MCF 10A (cell line): ENCODE results near the gene CCNB2. TPM values are rescaled to one million over a fixed set of nuclear protein-coding genes. Genes with fewer than 3 reads are reported as not detected.

ENCODE experiments used
- Bru-seq: library from RNA; stranded (reverse); fragments of 400-500 nt; gene quantifications from one replicate; lab custom pipeline; 2021; lab: Mats Ljungman, UMichigan
- BruChase-seq, 2 experiments: library from RNA; stranded (reverse); fragments of 400-500 nt; gene quantifications; one replicate each; lab custom pipeline; 2021; lab: Mats Ljungman, UMichigan
- BruUV-seq: library from RNA; stranded (reverse); fragments of 400-500 nt; replicated peaks from 2 replicates; lab custom pipeline; 2021; lab: Mats Ljungman, UMichigan
- CTCF ChIA-PET: fragments of 300-600 bp; sonication (Branson Sonifier 250); formaldehyde crosslinking; extraction: SDS; loops from one replicate; lab custom pipeline; 2021; ENCODE audit warnings: antibody characterized with exemption, inconsistent platforms; lab: Yijun Ruan, JAX
- POLR2A ChIA-PET: fragments of 300-600, 350-650 bp; sonication (Branson Sonifier 250); formaldehyde crosslinking; extraction: SDS; loops from one replicate; lab custom pipeline; 2020; ENCODE audit warnings: antibody characterized with exemption, inconsistent platforms; lab: Yijun Ruan, JAX
- DNase-seq: peaks from one replicate; pipeline ENCODE4 v3.0.0-alpha.2; 2018; ENCODE audit not compliant: unreplicated experiment
- H3K27ac Mint-ChIP-seq: one replicate; pipeline ENCODE4 v1.8.0; 2022; ENCODE audit warnings: mild to moderate bottlenecking, low read depth, mixed read lengths; ENCODE audit not compliant: unreplicated experiment
- H3K27me3 Mint-ChIP-seq: one replicate; pipeline ENCODE4 v1.8.0; 2022; ENCODE audit warnings: mixed read lengths; ENCODE audit not compliant: insufficient read depth, unreplicated experiment
- H3K36me3 Mint-ChIP-seq: one replicate; pipeline ENCODE4 v1.8.0; 2022; ENCODE audit warnings: mild to moderate bottlenecking, moderate library complexity, mixed read lengths; ENCODE audit not compliant: insufficient read depth, unreplicated experiment
- H3K4me1 Mint-ChIP-seq: one replicate; pipeline ENCODE4 v1.8.0; 2022; ENCODE audit warnings: mixed read lengths; ENCODE audit not compliant: insufficient read depth, unreplicated experiment
- H3K4me3 Mint-ChIP-seq: one replicate; pipeline ENCODE4 v1.8.0; 2022; ENCODE audit warnings: mild to moderate bottlenecking, moderate library complexity, mixed read lengths; ENCODE audit not compliant: unreplicated experiment
- H3K9me3 Mint-ChIP-seq: one replicate; pipeline ENCODE4 v1.8.0; 2022; ENCODE audit warnings: mixed read lengths; ENCODE audit not compliant: unreplicated experiment
- intact Hi-C: fragments of 100-400 bp; cut with micrococcal nuclease; formaldehyde crosslinking; loops from 2 replicates; pipeline ENCODE4 v1.14.1; 2022
- long read RNA-seq: library from polyadenylated mRNA; stranded (forward); transcript quantifications from one replicate; pipeline ENCODE4 v2.0.0, GENCODE V29; 2022
- total RNA-seq: library from RNA; stranded (reverse); gene quantifications from 2 replicates; pipeline ENCODE4 v1.2.3, GENCODE V29; 2022
- TF ChIP-seq, protein P1 (sequence below): fragments of 200-600 bp; IDR thresholded peaks from one replicate; pipeline ENCODE4 v1.8.0; 2022; ENCODE audit warnings: antibody characterized with exemption, mild to moderate bottlenecking; ENCODE audit not compliant: unreplicated experiment

Gene CCNB2
- total RNA-seq (25.7 and 54.1 TPM in 2 replicates), Bru-seq, nascent RNA (percentile 68 among the genes with signal in this experiment), BruChase-seq, experiment 1, labeled RNA remaining after a 6-hour chase (percentile 71 among the genes with signal in this experiment), BruChase-seq, experiment 2, labeled RNA remaining after a 2-hour chase (percentile 61 among the genes with signal in this experiment)
- long read RNA-seq, transcript CCNB2-201 (9 exons, 1,556 nt): major isoform, 84 of 90 reads
- long read RNA-seq, partial matches to known transcripts: 1 of 90 reads
- long read RNA-seq, other reads (novel, unspliced or antisense): 5 of 90 reads

DNA sequence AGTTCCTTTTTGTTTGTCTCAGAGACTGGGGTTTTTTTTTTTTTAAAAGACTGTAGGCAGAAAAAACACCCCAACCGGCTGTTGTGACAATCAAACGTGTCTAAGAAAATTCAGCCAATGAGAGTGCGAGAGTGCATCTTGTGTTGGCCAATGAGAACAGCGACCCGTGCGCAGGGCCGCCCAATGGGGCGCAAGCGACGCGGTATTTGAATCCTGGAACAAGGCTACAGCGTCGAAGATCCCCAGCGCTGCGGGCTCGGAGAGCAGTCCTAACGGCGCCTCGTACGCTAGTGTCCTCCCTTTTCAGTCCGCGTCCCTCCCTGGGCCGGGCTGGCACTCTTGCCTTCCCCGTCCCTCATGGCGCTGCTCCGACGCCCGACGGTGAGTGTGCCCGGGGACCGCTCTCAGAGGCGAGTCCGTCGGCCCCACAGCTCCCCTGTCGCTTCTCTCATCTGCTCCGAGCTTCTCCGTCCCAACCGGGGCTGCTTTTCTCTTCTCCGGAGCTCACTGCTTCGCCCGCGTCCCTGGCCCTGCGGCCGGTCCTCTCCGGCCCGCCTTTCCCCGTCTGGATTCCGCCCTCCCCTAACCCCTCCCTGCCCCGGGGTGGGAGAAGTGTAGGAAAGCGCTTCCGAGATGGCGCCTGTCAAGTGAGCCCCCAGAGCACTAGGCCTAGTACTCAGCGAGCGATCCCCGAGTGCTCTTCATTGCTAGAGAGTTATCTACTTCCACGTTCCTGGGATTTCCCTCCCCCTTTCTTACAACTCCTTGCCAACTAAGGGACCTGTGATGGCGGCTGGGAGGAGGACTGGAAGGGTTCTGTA is at the start of gene CCNB2:
Gene CCNB2 (plus strand): TSS at position 235 of the 821 bp plus-strand sequence. CDS start 123 bp downstream, at position 358.
- DNase-seq: peak; percentile 96
- Mint-ChIP-seq H3K4me3 (peak within 1 kb of the TSS; percentile 82), H3K27ac (peak within 1 kb of the TSS; percentile 91), H3K9me3 (no peaks in the 10 kb centered on the region), H3K36me3 (peaks cover 34% of the 10 kb centered on the region), H3K27me3 (no peaks in the 10 kb centered on the region), H3K4me1 (peaks cover 7% of the 10 kb centered on the region)
- intact Hi-C loops: loop anchor here (1.0 to 5.0 kb wide), 3 partner anchors 118 to 878 kb away; partner anchors contain the start of gene RNF111
- no TSS peak for BruUV-seq
- ChIA-PET POLR2A (interaction anchor here (0.7 to 2.8 kb wide), 4 partner anchors 18 to 314 kb away, joined by 3 to 14 read pairs (median 6); no protein-coding TSS in a partner anchor), CTCF (interaction anchor here (1.0 to 5.3 kb wide), 3 partner anchors 39 to 390 kb away, joined by 3 to 25 read pairs (median 3); no protein-coding TSS in a partner anchor)
- TF ChIP-seq, protein P1, sequence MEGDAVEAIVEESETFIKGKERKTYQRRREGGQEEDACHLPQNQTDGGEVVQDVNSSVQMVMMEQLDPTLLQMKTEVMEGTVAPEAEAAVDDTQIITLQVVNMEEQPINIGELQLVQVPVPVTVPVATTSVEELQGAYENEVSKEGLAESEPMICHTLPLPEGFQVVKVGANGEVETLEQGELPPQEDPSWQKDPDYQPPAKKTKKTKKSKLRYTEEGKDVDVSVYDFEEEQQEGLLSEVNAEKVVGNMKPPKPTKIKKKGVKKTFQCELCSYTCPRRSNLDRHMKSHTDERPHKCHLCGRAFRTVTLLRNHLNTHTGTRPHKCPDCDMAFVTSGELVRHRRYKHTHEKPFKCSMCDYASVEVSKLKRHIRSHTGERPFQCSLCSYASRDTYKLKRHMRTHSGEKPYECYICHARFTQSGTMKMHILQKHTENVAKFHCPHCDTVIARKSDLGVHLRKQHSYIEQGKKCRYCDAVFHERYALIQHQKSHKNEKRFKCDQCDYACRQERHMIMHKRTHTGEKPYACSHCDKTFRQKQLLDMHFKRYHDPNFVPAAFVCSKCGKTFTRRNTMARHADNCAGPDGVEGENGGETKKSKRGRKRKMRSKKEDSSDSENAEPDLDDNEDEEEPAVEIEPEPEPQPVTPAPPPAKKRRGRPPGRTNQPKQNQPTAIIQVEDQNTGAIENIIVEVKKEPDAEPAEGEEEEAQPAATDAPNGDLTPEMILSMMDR: no peak

DNA sequence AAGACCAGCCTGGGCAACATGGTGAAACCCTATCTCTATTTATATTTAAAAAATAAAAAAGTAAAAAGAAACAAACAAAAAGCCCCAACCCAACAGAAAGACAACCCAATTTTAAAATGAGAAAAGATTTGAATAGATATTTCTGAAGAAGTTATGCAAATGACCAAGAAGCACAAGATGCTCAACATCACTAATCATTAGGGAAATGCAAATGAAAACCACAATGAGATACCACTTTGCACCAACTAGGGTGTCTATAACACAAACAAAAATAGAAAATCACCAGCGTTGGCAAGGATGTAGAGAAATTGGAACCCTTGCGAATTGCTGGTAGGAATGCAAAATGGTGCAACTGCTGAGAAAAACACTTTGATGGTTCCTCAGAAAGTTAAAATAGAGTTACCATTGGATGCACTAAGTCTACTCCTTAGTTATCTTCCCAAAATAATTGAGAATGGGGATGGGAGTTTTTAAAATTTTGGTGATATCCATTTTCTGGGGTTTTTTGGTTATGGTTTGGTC is 45.8 kb upstream of the CCNB2 start:
- Mint-ChIP-seq H3K9me3 (no peaks in the 10 kb centered on the region), H3K27me3 (no peaks in the 10 kb centered on the region), H3K4me1 (no peaks in the 10 kb centered on the region), H3K4me3 (no peak overlapping the region), H3K36me3 (peaks cover 69% of the 10 kb centered on the region), H3K27ac (no peak overlapping the region)
- BruUV-seq: no TSS peak
- POLR2A ChIA-PET: no interaction called here
- no peak for DNase-seq
- CTCF ChIA-PET: interaction anchor here (1.1 kb wide), 1 partner anchor 16 kb away, joined by 5 read pairs; no protein-coding TSS in a partner anchor
- TF ChIP-seq, protein P1: no peak
- intact Hi-C loops: no loop called here

DNA sequence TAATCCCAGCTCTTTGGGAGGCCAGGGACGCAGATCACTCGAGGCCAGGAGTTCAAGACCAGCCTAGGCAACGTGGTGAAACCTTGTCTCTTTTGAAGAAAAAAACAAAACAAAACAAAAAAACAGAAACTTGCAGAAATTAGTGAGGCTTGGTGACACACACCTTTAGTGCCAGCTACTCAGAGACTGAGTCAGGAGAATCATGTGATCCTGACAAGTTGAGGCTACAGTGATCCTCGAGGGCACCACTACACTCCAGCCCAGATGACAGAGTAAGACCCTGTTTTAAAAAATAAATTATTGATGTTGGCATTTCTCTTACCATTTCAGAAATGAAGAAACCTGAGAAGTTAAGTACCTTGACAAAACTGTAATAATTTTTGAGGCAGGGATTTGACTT is 44.6 kb upstream of the CCNB2 start:
- TF ChIP-seq, protein P1: no peak
- no peak for DNase-seq
- CTCF ChIA-PET: interaction anchor here (0.6 to 1.1 kb wide), 3 partner anchors 18 to 453 kb away, joined by 3 to 5 read pairs (median 3); no protein-coding TSS in a partner anchor
- Mint-ChIP-seq H3K27ac (no peak overlapping the region), H3K27me3 (no peaks in the 10 kb centered on the region), H3K4me3 (no peak overlapping the region), H3K4me1 (no peaks in the 10 kb centered on the region), H3K36me3 (peaks cover 76% of the 10 kb centered on the region), H3K9me3 (no peaks in the 10 kb centered on the region)
- intact Hi-C loops: no loop called here
- BruUV-seq: no TSS peak
- POLR2A ChIA-PET: interaction anchor here (0.7 to 1.8 kb wide), 2 partner anchors 12 to 72 kb away, joined by 3 to 4 read pairs; no protein-coding TSS in a partner anchor
